HG03469 (cell line): ENCODE measurements around the gene PEPD.

Experiments used
- ATAC-seq: cut with Tn5 transposase; IDR thresholded peaks from one replicate; pipeline ENCODE4 v1.9.1; 2021; ENCODE audit warnings: mild to moderate bottlenecking, moderate library complexity, moderate number of reproducible peaks; ENCODE audit not compliant: unreplicated experiment

PEPD gene

DNA sequence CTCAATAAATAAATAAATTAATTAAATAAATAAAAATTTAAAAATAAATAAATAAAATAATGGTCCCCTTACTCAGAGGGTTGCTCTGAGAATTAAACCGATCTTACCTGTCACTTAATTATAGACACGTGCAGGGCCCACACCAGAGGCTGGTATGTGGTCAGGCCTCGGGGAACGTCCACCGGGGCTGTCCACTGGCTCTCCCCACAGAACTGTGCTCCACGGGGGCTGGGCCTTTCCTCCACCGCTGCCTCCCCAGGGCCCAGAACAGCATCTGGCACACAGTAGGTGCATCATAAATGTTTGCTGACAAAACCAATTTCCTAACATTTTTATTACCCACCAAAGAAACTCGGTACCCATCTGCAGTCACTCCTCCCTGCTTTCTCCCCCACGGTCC lies 78.9 kb downstream of the PEPD start:
- ATAC-seq, result no peak

- ATAC-seq, result no peak
These were observed 79.8 kb downstream of the PEPD start for GRCh38 chr19:33441828-33442227.

DNA sequence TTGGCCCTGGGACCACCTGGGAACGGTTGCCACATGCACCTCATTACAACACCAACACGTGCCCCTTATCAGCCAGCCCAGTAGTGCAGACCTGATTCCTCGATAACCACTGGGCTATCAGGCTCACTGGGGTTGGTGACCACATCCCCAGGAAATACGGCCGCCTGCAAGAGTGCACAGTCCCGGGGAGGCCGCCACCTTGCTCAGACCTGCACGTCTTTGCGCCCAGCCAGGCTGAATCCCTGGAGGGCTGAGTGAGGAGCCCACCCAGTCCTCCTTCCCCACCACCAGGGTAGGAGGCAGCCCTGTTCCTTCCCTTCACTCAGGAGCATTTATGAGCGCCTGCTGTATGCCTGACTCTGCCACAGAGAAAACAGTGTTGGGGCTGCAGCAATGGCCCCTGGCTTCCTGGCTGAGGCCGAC lies 80.3 kb downstream of the PEPD start:
- ATAC-seq, result no peak

- ATAC-seq, result no peak
These were observed 80.9 kb downstream of the PEPD start for GRCh38 chr19:33440682-33441081.

- ATAC-seq, result no peak
These were observed 81.3 kb downstream of the PEPD start for GRCh38 chr19:33440241-33440640.

GRCh38 chr19:33438987-33439781 lies 82.4 kb downstream of the PEPD start:
- ATAC-seq, result no peak

DNA sequence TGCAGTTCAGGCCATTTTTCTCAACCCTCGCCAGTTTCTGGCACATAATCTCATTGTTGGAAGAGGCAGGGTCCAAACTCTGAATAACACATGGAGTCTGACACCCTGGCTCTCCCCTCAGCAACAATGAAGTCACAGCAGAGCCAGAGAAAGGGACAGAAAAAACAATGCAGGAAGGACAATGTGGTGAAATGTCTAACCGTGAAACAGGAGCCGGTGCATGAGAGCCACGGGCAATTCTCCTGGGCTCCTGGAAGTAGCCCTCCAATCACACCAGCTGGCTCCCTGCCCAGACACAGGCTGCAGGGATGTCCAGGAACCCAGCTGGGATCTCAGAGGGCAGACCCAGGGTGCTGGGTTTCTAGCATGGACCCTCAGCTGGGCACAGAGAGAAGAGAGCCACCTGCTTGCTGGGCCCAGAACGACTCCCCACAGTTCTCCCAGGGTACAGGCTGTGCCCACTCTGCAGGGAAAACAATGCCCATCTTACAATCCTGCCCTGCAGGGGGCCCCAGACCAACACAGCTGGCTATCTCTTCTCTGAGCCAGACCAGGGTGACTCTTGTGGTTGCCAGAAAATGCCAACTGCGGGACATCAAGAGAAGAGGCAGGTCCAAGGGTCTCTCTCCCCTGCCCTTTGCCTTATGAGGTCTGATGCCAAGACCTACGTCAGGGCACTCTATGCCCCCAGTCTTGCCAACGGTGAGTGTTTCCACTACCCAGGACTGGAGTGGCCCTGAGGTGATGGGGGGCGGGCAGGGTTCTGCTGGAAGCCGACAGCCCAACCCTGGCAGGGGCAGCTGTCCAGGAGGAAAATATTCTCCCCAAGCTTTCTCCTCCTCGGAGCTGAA lies 83.5 kb downstream of the PEPD start:
- no peak for ATAC-seq

GRCh38 chr19:33437393-33437820 lies 84.2 kb downstream of the PEPD start:
- no peak for ATAC-seq

DNA sequence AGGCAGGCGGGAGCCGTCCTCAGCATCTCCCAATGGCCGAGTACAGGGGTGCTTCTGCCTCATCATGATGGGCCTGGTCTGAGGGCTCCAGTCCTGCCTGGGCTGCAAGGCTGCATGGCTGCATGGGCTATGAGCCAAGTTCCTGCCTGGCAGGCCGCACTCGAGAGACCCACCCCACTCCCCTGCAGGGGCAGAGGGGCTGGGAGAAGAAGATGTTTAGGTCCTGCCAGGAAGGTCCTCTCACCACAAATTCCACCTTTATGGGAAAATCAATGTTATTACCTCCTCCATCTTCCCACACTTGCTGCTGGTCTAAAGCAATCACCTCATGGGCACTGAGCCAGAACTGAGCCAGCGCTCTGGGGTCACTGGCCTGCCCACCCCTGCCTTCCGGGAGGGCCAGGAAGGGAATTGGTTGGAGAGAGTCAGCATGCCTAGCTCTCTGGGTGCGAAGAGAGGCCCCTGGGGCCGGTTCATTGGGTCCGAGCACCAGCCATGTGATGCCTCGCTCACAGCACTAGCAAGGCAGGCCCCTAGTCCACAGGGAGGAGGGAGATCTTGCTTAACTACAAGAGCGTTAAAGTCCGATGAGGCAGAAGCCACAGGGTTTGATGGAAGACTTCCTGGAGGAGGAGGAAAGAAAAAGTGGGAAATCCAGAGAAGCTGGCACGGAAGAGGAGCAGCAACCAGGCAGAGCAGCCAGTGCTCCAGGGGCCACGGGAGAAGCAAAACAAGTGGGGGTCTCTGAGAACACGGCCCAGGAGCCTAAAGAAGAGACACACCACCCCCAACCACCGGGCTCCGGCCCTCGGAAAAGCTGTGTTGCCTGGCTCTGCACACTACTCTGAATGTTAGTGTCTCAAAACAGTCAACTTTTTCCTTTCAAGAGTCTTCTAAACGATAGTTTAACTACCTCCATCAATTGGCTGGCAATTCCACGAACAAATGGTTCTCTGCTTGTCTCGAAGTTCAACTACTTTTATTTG lies 84.9 kb downstream of the PEPD start:
- no peak for ATAC-seq

GRCh38 chr19:33435706-33436359 lies 85.8 kb downstream of the PEPD start:
- ATAC-seq, result no peak

DNA sequence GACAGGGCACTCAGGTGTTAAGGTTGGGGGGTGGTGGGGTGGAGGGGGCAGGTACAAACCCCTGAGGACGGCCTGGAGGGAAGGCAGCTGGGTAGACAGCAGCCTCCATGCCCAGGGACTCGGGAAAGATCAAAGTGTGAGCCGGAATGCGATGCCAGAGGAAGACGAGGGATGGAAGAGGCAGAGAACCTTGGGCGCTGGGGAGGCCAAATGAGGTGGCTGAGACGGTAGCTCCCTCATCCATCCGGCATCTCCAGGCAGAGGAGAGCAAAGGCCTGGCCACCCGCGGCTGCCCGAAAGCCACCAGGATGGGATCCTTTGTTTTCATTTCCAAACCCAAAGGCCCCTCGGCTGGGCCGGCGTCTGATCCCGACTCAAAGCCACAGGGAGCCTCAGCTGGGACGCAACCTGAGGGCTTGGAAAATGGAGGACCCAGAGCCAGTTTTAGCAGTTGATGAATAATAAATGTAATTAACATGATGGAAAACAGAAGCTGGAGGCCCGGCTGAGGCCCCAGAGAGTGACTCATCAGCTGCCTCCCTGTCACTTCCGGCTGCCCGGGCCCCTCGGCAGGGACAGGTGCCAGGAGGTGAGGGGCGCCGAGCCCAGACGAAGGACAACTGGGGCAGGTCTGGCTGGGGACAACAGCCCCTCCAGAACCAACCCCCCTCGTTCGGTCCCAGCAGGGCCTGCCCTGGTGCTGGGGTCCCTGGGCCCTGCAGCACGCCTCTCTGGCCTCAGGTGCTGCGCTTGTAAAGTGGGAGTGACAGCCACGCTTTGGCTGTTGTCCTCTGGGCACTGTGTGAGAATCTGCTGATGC lies 86.5 kb downstream of the PEPD start:
- ATAC-seq, result no peak

GRCh38 chr19:33434069-33434885 lies 87.3 kb downstream of the PEPD start:
- ATAC-seq, result no peak

DNA sequence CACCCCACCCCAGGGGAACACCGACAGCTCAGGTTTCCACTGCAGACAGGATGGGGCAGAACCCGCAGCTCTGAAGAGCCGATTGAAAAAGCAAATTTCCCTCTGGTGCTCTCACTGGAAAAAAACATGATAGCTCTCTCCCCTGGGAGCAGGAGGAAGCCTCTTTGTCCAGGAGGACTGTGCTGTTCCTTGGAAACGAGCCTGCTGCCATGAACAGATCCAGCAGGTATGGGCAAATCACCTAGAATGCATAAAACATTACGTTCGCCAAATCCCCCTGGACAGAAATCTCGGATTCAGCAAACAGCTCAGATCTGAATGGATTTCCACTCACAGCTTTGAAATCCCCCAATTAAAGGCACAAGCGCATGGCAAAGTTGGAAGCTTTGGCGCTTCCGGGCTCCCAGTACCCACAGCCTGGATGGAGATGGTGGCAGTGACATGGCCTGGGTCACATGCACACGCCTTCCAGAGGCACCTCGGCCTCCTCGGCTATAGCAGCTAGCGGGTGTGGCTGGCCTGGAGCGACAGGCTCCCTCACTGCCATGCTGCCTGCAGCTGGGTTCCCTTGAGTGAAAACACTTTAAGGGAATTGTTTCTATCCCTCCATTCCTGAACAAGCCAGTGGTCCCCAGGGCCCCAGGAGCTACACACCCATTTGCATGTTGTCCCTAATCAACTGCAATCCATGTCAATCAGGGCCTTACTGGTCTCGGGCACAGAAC lies 89.0 kb downstream of the PEPD start:
- no peak for ATAC-seq

- no peak for ATAC-seq
These were observed 89.6 kb downstream of the PEPD start for GRCh38 chr19:33432015-33432414.

DNA sequence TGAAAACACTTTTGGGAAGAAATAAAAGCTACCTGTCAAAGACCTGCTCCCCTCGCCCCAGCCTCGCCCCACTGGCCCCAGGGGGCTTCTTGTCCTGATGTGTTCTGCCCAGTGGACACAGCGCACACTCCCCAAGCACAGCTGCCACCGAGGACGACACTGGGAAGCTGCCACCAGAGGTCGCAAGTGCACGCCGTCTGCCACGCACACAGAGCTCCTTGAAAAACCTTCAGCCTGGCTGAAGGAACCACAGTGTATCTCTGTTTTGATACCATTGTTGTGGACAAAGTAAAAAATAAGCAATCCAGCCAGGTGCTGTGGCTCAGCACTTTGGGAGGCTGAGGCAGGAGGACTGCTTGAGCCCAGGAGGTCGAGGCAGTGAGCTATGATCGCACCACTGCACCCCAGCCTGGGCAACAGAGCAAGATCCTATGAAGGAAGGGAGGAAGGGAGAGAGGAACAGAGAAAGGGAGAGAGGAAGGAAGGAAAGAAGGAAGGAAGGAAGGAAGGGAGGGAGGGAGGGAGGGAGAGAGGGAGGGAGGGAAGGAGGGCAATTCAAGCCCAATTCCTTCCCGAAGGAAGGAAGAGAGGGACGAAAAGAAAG lies 90.8 kb downstream of the PEPD start:
- ATAC-seq, result no peak

GRCh38 chr19:33429891-33430673 lies 91.5 kb downstream of the PEPD start:
- no peak for ATAC-seq

DNA sequence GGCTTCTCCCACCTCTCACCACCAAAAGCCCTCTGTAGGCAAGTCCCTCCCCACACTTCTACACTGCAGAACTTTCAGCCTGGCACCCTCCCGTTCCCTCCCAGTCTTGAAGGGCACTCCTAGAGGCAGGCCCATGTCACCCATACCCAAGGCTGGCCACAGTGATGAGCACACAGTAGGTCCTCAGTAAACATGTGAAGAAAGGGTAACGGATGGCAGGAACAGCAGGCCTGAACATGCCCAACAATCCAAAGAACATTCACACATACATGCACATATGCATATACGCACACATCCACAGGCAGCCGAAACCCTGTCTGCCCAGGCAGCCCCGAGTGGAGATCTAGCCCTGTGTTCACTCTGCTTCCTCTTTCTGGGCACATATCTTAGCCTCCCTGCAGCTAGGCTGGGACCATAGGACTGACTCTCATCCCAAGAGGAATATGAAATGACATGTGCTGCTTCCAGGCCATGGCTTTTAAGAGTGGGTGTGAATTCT lies 92.9 kb downstream of the PEPD start:
- ATAC-seq, result no peak
